AG10803 (cell line): ENCODE data around the gene EML6.
"Not testable (repeated sequence)": the region's sequence is repeated elsewhere in the genome, so short reads cannot be mapped to it uniquely, and the experiment has no call there.

Source experiments
- DNase-seq: peaks from one replicate; pipeline ENCODE4 v3.0.0; 2010; ENCODE audit warnings: low read depth
- H3K4me3 ChIP-seq: 2 replicates; pipeline ENCODE4 v1.5.1; 2011; ENCODE audit warnings: mild to moderate bottlenecking, low read length, control low read depth
- CTCF ChIP-seq: conservative IDR thresholded peaks from 2 replicates; pipeline ENCODE4 v1.5.1; 2011; ENCODE audit warnings: mild to moderate bottlenecking, low read length, control low read depth, inconsistent platforms

The EML6 gene

GRCh38 chr2:54695378-54695777 is 28.1 kb upstream of the EML6 start:
- DNase-seq, result no peak
- H3K4me3 ChIP-seq, result no peak overlapping the region
- TF ChIP-seq CTCF, result no peak

- TF ChIP-seq CTCF, result no peak
- DNase-seq, result no peak
- no peak overlapping the region for H3K4me3 ChIP-seq
Measured at GRCh38 chr2:54697934-54698333, 25.5 kb upstream of the EML6 start.

GRCh38 chr2:54698926-54699325 is 24.5 kb upstream of the EML6 start:
- DNase-seq, H3K4me3 ChIP-seq: not testable (repeated sequence)

- no peak overlapping the region for H3K4me3 ChIP-seq
- TF ChIP-seq CTCF, result no peak
- no peak for DNase-seq
Measured at GRCh38 chr2:54699665-54700064, 23.8 kb upstream of the EML6 start.

GRCh38 chr2:54701029-54701428 is 22.4 kb upstream of the EML6 start:
- DNase-seq, result no peak
- no peak for TF ChIP-seq CTCF
- no peak overlapping the region for H3K4me3 ChIP-seq

GRCh38 chr2:54704238-54704637 is 19.2 kb upstream of the EML6 start:
- no peak overlapping the region for H3K4me3 ChIP-seq
- DNase-seq, result no peak
- no peak for TF ChIP-seq CTCF

- TF ChIP-seq CTCF, result peak; percentile 67
- peak; percentile 73 for DNase-seq
- H3K4me3 ChIP-seq, result no peak overlapping the region
Measured at GRCh38 chr2:54704688-54705605, 18.5 kb upstream of the EML6 start.

GRCh38 chr2:54706622-54707021 is 16.8 kb upstream of the EML6 start:
- no peak for DNase-seq
- TF ChIP-seq CTCF, result no peak
- H3K4me3 ChIP-seq, result no peak overlapping the region
